Astrocyte of the cerebellum (primary cell): ENCODE results near the gene EDARADD.
"Not testable (repeated sequence)": the region's sequence is repeated elsewhere in the genome, so short reads cannot be mapped to it uniquely, and the experiment has no call there.

Experiments
- DNase-seq: peaks from one replicate; pipeline ENCODE4 v3.0.0-alpha.2; 2011; ENCODE audit warnings: low read depth
- H3K4me3 ChIP-seq: 2 replicates; pipeline ENCODE4 v1.5.1; 2011; ENCODE audit warnings: mild to moderate bottlenecking, low read depth, low read length, moderate library complexity
- in situ Hi-C: cut with HindIII; loops from 2 replicates; pipeline ENCODE4 v1.10.0; 2017; ENCODE audit warnings: low sequenced_read_pairs
- TF ChIP-seq, protein P1 (sequence below): IDR thresholded peaks from 2 replicates; pipeline ENCODE4 v1.5.1; 2012; ENCODE audit warnings: low read length, low read depth, moderate library complexity, mild to moderate bottlenecking; ENCODE audit errors: missing control alignments

The EDARADD gene

GRCh38 chr1:236495467-236496112 lies 101.5 kb downstream of the EDARADD start:
- TF ChIP-seq, protein P1, sequence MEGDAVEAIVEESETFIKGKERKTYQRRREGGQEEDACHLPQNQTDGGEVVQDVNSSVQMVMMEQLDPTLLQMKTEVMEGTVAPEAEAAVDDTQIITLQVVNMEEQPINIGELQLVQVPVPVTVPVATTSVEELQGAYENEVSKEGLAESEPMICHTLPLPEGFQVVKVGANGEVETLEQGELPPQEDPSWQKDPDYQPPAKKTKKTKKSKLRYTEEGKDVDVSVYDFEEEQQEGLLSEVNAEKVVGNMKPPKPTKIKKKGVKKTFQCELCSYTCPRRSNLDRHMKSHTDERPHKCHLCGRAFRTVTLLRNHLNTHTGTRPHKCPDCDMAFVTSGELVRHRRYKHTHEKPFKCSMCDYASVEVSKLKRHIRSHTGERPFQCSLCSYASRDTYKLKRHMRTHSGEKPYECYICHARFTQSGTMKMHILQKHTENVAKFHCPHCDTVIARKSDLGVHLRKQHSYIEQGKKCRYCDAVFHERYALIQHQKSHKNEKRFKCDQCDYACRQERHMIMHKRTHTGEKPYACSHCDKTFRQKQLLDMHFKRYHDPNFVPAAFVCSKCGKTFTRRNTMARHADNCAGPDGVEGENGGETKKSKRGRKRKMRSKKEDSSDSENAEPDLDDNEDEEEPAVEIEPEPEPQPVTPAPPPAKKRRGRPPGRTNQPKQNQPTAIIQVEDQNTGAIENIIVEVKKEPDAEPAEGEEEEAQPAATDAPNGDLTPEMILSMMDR = no peak
- no peak for DNase-seq
- no peak overlapping the region for H3K4me3 ChIP-seq
- in situ Hi-C loops = no loop called here

GRCh38 chr1:236497908-236498307 lies 103.8 kb downstream of the EDARADD start:
- no peak overlapping the region for H3K4me3 ChIP-seq
- in situ Hi-C loops = no loop called here
- no peak for DNase-seq
- TF ChIP-seq, protein P1 = no peak

DNA sequence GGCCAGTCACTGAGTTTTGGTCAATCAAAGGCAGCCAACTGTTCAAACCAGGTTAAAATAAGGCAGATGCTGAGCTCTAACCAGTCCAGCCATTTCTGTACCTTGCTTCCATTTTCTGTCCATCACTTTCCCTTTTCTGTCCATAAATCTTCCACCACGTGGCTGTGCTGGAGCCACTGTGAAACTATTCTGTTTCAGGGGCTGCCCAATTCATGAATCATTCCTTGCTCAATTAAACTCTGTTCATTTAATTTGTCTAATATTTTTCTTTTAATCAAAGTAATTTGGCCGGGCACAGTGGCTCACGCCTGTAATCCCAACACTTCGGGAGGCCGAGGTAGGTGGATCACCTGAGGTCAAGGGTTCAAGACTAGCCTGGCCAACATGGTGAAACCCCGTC lies 107.0 kb downstream of the EDARADD start:
- DNase-seq = no peak
- in situ Hi-C loops = no loop called here
- TF ChIP-seq, protein P1 = no peak
- no peak overlapping the region for H3K4me3 ChIP-seq

DNA sequence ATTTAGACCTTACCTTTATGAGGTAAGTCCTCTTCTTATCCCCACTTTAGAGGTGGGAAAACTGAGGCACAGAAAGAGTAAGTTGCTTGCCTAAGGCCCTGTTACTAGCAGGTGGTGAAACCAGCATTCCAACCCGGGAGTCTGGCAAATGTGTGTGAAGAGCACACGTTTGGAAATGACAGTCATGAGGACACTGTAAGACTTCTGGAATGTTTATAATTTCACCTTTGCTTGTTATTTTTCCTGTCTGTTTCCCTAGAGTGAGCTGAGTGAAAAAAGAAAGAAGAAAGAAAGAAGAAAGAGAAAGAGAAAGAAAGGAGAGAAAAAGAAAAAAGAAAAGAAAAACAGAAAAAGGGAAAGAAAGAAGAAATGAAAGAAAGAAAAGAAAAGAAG lies 108.5 kb downstream of the EDARADD start:
- TF ChIP-seq, protein P1 = no peak
- in situ Hi-C loops = no loop called here
- no peak overlapping the region for H3K4me3 ChIP-seq
- no peak for DNase-seq

DNA sequence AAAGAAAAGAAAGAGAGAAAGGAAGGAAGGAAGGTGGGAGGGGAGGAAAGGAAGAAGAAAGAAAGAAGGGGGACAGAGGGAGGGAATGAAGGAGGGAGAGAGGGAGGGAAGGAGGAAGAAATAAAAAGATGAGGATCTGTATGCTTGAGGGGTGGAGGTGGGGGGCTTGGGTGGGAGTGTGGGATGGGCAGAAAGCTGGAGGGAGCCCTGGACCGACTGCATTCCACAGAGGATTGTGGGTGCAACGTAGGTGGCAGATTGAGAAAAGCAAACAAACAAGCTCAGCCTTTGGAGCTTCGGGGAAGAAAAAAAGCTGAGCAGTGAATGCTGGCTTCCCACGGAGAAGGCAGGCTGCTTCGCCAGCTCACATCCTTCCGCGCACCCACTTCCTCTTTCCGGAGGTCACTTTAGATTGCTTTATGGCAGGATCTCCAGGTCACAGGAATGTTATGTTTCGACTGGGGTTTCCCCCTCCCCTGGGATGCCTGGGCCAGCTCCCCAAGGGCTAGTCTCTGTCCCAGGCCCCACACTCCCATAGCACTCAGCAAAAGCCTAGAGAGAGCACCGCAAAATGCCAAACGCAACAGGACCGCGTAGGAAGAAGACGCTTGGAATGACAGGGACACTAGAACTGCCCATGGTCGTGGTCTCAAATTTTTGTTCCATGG lies 109.0 kb downstream of the EDARADD start:
- peak overlapping the region; percentile 13 for H3K4me3 ChIP-seq
- TF ChIP-seq, protein P1 = no peak
- in situ Hi-C loops = no loop called here
- peak; percentile 49 for DNase-seq

DNA sequence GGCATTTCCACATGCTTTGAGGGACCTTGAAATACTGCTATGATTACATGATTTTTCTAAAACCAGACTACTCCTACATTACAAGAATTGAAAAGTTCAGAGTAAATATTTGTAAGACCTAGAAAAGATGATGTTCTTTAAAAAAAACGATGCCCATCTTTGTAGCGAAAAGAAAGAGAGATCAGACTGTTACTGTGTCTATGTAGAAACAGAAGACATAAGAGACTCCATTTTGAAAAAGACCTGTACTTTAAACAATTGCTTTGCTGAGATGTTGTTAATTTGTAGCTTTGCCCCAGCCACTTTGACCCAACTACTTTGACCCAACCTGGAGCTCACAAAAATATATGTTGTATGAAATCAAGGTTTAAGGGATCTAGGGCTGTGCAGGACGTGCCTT lies 110.3 kb downstream of the EDARADD start:
- in situ Hi-C loops, DNase-seq, H3K4me3 ChIP-seq: not testable (repeated sequence)

- DNase-seq = peak; percentile 9
- TF ChIP-seq, protein P1 = no peak
- in situ Hi-C loops = no loop called here
- H3K4me3 ChIP-seq = no peak overlapping the region
These were observed 113.1 kb downstream of the EDARADD start for GRCh38 chr1:236507022-236507700.
